SU-DHL-6 (cell line): ENCODE data around the gene BCDIN3D.

ENCODE experiments used
- H2AFZ ChIP-seq: fragments of 200-600 bp; sonication (generic); 2 replicates; pipeline ENCODE4 v1.6.1; 2014; ENCODE audit warnings: low read depth, mild to moderate bottlenecking, moderate library complexity, mixed read lengths, antibody characterized with exemption, low read length; ENCODE audit not compliant: severe bottlenecking
- H3F3A ChIP-seq: fragments of 200-600 bp; shearing (Covaris generic); 2 replicates; pipeline ENCODE4 v1.6.0; 2016; ENCODE audit warnings: antibody characterized with exemption, mild to moderate bottlenecking; ENCODE audit not compliant: insufficient read depth
- H3K27ac ChIP-seq: fragments of 200-600 bp; sonication (generic); 2 replicates; pipeline ENCODE4 v1.5.1; 2016; ENCODE audit warnings: low read depth, mild to moderate bottlenecking, low read length, moderate library complexity, mixed read lengths
- H3K27me3 ChIP-seq: fragments of 200-600 bp; sonication (generic), shearing (Covaris generic); 2 replicates; pipeline ENCODE4 v1.6.0; 2014; ENCODE audit warnings: mild to moderate bottlenecking, low read length
- H3K36me3 ChIP-seq: fragments of 200-600 bp; sonication (generic); 2 replicates; pipeline ENCODE4 v1.6.1; 2014; ENCODE audit warnings: mild to moderate bottlenecking, low read length, mixed read lengths
- H3K4me2 ChIP-seq: fragments of 300-600, 200-600 bp; shearing (Covaris generic), sonication (generic); 2 replicates; pipeline ENCODE4 v1.6.0; 2014; ENCODE audit warnings: low read length, low read depth, mild to moderate bottlenecking; ENCODE audit not compliant: poor library complexity, severe bottlenecking
- H3K4me3 ChIP-seq: fragments of 200-600 bp; sonication (generic); 2 replicates; pipeline ENCODE4 v1.5.1; 2014; ENCODE audit warnings: antibody characterized with exemption, low read length, mild to moderate bottlenecking, mixed read lengths; ENCODE audit not compliant: insufficient read depth, poor library complexity, severe bottlenecking
- H3K79me2 ChIP-seq: fragments of 200-600 bp; sonication (generic); 2 replicates; pipeline ENCODE4 v1.6.1; 2014; ENCODE audit warnings: mild to moderate bottlenecking, low read length, moderate library complexity; ENCODE audit not compliant: insufficient read depth
- H3K9ac ChIP-seq: fragments of 200-600 bp; sonication (generic); 2 replicates; pipeline ENCODE4 v1.7.0; 2014; ENCODE audit warnings: mild to moderate bottlenecking, low read length
- H3K9me2 ChIP-seq: fragments of 200-600 bp; sonication (generic); replicated peaks from 2 replicates; pipeline ENCODE4 v1.6.1; 2014; ENCODE audit warnings: low read length; ENCODE audit not compliant: insufficient read depth
- H3K9me3 ChIP-seq: fragments of 200-600 bp; sonication (generic); 2 replicates; pipeline ENCODE4 v1.6.1; 2014; ENCODE audit warnings: low read length, mixed read lengths; ENCODE audit not compliant: insufficient read depth
- H4K20me1 ChIP-seq: fragments of 200-600 bp; sonication (generic); 2 replicates; pipeline ENCODE4 v1.6.1; 2014; ENCODE audit warnings: low read depth, mild to moderate bottlenecking, antibody characterized with exemption, low read length, moderate library complexity, mixed read lengths
- CTCF ChIP-seq: fragments of 200-600 bp; sonication (generic); IDR thresholded peaks from one replicate; pipeline ENCODE4 v1.5.1; 2017; ENCODE audit warnings: antibody characterized with exemption, mild to moderate bottlenecking, low read length, moderate library complexity; ENCODE audit not compliant: insufficient read depth, poor library complexity, severe bottlenecking
- EZH2phosphoT487 ChIP-seq: fragments of 200-600 bp; sonication (generic), shearing (Covaris generic); conservative IDR thresholded peaks from 2 replicates; pipeline ENCODE4 v1.6.1; 2018; ENCODE audit warnings: mild to moderate bottlenecking, antibody characterized with exemption, low read length, moderate library complexity, mixed read lengths

The BCDIN3D gene

DNA sequence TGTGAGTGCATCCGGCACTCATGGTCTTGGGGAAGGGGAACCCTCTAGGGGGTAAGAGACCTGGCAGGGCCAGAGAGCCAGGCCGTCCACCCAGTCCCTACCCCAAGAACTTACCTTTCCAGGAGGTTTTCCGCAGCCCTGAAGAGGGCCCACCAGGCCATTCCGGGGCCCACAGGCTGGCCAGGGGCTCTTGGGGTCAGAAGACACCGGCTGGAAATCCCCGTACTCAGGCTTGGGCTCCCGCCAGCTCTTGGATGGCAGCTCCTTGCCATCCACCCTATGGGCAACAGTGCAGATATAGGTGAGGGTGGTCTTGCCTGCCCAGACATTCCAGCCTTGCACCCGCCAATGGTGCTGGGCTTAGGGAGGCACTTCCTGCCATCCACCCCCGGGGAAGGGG lies 49.3 kb downstream of the BCDIN3D start:
- no peaks in the 10 kb centered on the region for H3F3A ChIP-seq
- H3K27me3 ChIP-seq: no peaks in the 10 kb centered on the region
- H3K9me3 ChIP-seq: no peaks in the 10 kb centered on the region
- no peaks in the 10 kb centered on the region for H3K79me2 ChIP-seq
- TF ChIP-seq EZH2phosphoT487 (no peak), CTCF (no peak)
- no peak overlapping the region for H3K4me2 ChIP-seq
- H3K36me3 ChIP-seq: no peaks in the 10 kb centered on the region
- no peak overlapping the region for H3K4me3 ChIP-seq
- H3K9ac ChIP-seq: no peak overlapping the region
- no peak overlapping the region for H2AFZ ChIP-seq
- no peaks in the 10 kb centered on the region for H4K20me1 ChIP-seq
- H3K27ac ChIP-seq: no peak overlapping the region
- no peaks in the 10 kb centered on the region for H3K9me2 ChIP-seq

DNA sequence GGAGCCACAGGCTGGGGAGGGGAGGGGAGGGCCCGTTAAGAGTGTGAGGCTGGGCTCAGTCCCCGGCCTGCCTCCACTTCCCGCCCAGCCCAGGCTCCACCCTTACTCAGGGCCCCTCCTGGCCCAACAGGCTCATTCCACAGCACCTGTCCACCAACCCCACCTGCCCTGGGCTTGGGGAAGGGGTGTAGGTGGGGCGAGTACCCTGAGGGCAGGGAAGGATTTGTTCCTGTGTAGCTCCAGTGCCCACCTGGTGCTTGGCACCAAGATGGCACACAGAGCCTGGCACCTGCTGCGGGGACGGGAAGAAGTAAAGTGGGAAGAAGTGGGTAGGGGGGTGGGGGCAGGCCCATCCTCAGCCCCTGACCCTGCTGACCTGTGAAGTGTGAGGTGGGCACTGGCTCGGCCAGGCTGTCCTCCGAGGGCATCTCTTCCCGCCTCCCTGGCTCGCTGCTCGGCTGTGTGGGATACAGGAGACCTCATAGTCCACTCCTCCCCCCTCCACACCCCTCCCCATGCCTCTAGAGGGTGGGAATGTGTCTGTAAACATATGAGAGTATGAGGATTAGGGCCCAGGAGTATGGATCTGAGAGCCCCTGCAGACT lies 49.8 kb downstream of the BCDIN3D start:
- no peak overlapping the region for H3K4me2 ChIP-seq
- H4K20me1 ChIP-seq: no peaks in the 10 kb centered on the region
- no peak overlapping the region for H2AFZ ChIP-seq
- no peak overlapping the region for H3K9ac ChIP-seq
- H3K27ac ChIP-seq: no peak overlapping the region
- no peak overlapping the region for H3K4me3 ChIP-seq
- no peaks in the 10 kb centered on the region for H3K27me3 ChIP-seq
- H3K9me3 ChIP-seq: no peaks in the 10 kb centered on the region
- H3K9me2 ChIP-seq: no peaks in the 10 kb centered on the region
- no peaks in the 10 kb centered on the region for H3K79me2 ChIP-seq
- no peaks in the 10 kb centered on the region for H3F3A ChIP-seq
- H3K36me3 ChIP-seq: no peaks in the 10 kb centered on the region
- no peak for TF ChIP-seq EZH2phosphoT487
- TF ChIP-seq CTCF: no peak

DNA sequence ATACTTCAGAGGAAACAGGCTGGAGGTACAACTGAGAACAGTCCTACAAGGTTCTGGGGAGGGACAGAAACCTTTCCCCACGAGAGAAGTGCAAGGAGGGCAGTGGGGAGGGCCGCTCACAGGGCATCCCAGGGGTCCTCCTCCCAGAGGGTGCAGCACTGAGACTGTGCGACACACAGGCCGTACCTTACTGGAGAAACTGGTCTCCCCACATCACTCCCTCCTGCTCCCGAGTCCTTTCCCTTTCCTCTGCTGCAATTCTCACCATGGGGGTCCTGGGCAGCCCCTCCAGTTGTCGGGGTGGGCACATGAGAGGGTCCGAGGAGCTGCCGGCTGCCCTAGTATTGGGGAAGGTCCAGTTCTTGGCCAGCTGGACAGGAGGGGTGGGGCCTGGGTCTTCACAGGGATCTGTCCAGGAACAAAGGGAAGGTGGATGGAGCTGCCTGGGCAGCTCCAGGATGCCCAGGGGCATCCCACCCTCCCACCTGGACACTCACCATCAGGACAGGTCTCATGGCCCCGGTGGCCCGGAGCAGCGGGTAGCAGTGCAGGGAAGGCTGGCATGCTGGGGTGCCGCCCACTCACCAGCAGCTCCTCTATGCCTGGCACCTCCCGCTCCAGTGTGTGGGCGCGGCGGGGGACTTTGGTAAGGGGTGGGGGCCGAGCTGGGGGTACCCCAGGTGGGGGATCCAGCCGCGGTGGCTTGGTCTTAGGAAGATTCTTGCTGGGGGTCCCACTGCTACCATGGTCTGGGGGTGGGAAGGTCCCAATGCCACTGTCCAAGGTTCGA lies 50.5 kb downstream of the BCDIN3D start:
- Histone ChIP-seq H3K9me3 (no peaks in the 10 kb centered on the region), H3K79me2 (no peaks in the 10 kb centered on the region), H3K27me3 (no peaks in the 10 kb centered on the region), H3K4me2 (no peak overlapping the region), H2AFZ (no peak overlapping the region), H3K9me2 (no peaks in the 10 kb centered on the region), H3K4me3 (no peak overlapping the region), H3F3A (no peaks in the 10 kb centered on the region), H3K9ac (no peak overlapping the region), H3K27ac (no peak overlapping the region), H3K36me3 (no peaks in the 10 kb centered on the region), H4K20me1 (no peaks in the 10 kb centered on the region)
- TF ChIP-seq EZH2phosphoT487 (no peak), CTCF (no peak)
